Mesangial cell (primary cell): ENCODE measurements around the gene PCDHB10. TPM values are rescaled to one million over a fixed set of nuclear protein-coding genes. Genes with fewer than 3 reads are reported as not detected.

Experiments
- total RNA-seq: library from RNA; depleted of rRNA; stranded (reverse); fragments of >200 nt; gene quantifications from 2 replicates; pipeline ENCODE4 v1.2.3, GENCODE V29; 2015

Gene PCDHB10
- total RNA-seq = 0.16 and 0.89 TPM in 2 replicates

GRCh38 chr5:141192110-141192725 lies at the start of gene PCDHB10:
PCDHB10 (plus strand) TSS chr5:141192353; CDS start chr5:141192553, 200 bp downstream.

GRCh38 chr5:141149812-141150211 lies 42.3 kb upstream of the PCDHB10 start, which contains the start of gene PCDHB6:
PCDHB6 (plus strand) TSS chr5:141150057; CDS start chr5:141150258, 201 bp downstream.

GRCh38 chr5:141172381-141173204 lies 19.6 kb upstream of the PCDHB10 start, which contains the start of gene PCDHB7:
PCDHB7 (plus strand) TSS chr5:141172644; CDS start chr5:141172836, 192 bp downstream.

GRCh38 chr5:141177577-141178191 lies 14.5 kb upstream of the PCDHB10 start, which contains the start of gene PCDHB8:
PCDHB8 (plus strand) TSS chr5:141177790; CDS start chr5:141178035, 245 bp downstream.

GRCh38 chr5:141182248-141182647 lies 9.9 kb upstream of the PCDHB10 start, which contains the start of gene PCDHB16:
PCDHB16 (plus strand) TSS chr5:141182387; CDS start chr5:141182560, 173 bp downstream.

GRCh38 chr5:141186897-141187512 lies 5.1 kb upstream of the PCDHB10 start, which contains the start of gene PCDHB9:
PCDHB9 (plus strand) TSS chr5:141187161; CDS start chr5:141187319, 158 bp downstream.

GRCh38 chr5:141199359-141200235 lies 7.4 kb downstream of the PCDHB10 start, which contains the start of gene PCDHB11:
PCDHB11 (plus strand) TSS chr5:141199627; CDS start chr5:141199775, 148 bp downstream.

GRCh38 chr5:141208478-141208877 lies 16.3 kb downstream of the PCDHB10 start, which contains the start of gene PCDHB12:
PCDHB12 (plus strand) TSS chr5:141208719; CDS start chr5:141208908, 189 bp downstream.

GRCh38 chr5:141213656-141214339 lies 21.6 kb downstream of the PCDHB10 start, which contains the start of gene PCDHB13:
PCDHB13 (plus strand) TSS chr5:141213919; CDS start chr5:141214124, 205 bp downstream.

GRCh38 chr5:141223112-141223783 lies 31.1 kb downstream of the PCDHB10 start, which contains the start of gene PCDHB14:
PCDHB14 (plus strand) TSS chr5:141223343; CDS start chr5:141223506, 163 bp downstream.

Other genes starting within 250 kb of the PCDHB10 start
- gene PCDHAC2, start 225.9 kb upstream of the PCDHB10 start, total RNA-seq = 0.25 and 0.65 TPM in 2 replicates
- not detected in 2 replicates for gene PCDHB1, start 141.0 kb upstream of the PCDHB10 start, total RNA-seq
- 0.49 and 0.76 TPM in 2 replicates for gene PCDHB2, start 97.7 kb upstream of the PCDHB10 start, total RNA-seq
- 0.16 and 0.38 TPM in 2 replicates for gene PCDHB3, start 91.9 kb upstream of the PCDHB10 start, total RNA-seq
- 0.13 and 0.49 TPM in 2 replicates for gene PCDHB4, start 70.5 kb upstream of the PCDHB10 start, total RNA-seq
- gene PCDHB5, start 57.1 kb upstream of the PCDHB10 start, total RNA-seq = 0.33 and 1.5 TPM in 2 replicates
- under 0.01 TPM in 1 of 2 replicates, not detected in the other for gene PCDHB6, start 42.3 kb upstream of the PCDHB10 start, total RNA-seq
- 0.16 and 0.63 TPM in 2 replicates for gene PCDHB7, start 19.7 kb upstream of the PCDHB10 start, total RNA-seq
- gene PCDHB8, start 14.6 kb upstream of the PCDHB10 start, total RNA-seq = 0.25 TPM in 1 of 2 replicates, not detected in the other
- gene PCDHB16, start 10.0 kb upstream of the PCDHB10 start, total RNA-seq = 0.16 and 0.63 TPM in 2 replicates
- 0.25 TPM in 1 of 2 replicates, not detected in the other for gene PCDHB9, start 5.2 kb upstream of the PCDHB10 start, total RNA-seq
- 0.16 and 0.63 TPM in 2 replicates for gene PCDHB11, start 7.3 kb downstream of the PCDHB10 start, total RNA-seq
- gene PCDHB12, start 16.4 kb downstream of the PCDHB10 start, total RNA-seq = under 0.01 and 0.25 TPM in 2 replicates
- 0.16 and 1.1 TPM in 2 replicates for gene PCDHB13, start 21.6 kb downstream of the PCDHB10 start, total RNA-seq
- gene PCDHB14, start 31.0 kb downstream of the PCDHB10 start, total RNA-seq = 0.16 and 0.63 TPM in 2 replicates
- gene PCDHB15, start 53.0 kb downstream of the PCDHB10 start, total RNA-seq = 0.16 and 1.0 TPM in 2 replicates
- 0.63 TPM in 1 of 2 replicates, not detected in the other for gene SLC25A2, start 111.7 kb downstream of the PCDHB10 start, total RNA-seq
- 24.3 and 29.2 TPM in 2 replicates for gene TAF7, start 128.4 kb downstream of the PCDHB10 start, total RNA-seq
- 0.33 and 0.51 TPM in 2 replicates for gene PCDHGA1, start 138.2 kb downstream of the PCDHB10 start, total RNA-seq
- gene PCDHGA2, start 146.4 kb downstream of the PCDHB10 start, total RNA-seq = 1.1 and 4.1 TPM in 2 replicates
- 0.65 and 2.5 TPM in 2 replicates for gene PCDHGA3, start 151.5 kb downstream of the PCDHB10 start, total RNA-seq
- 0.49 and 2.9 TPM in 2 replicates for gene PCDHGB1, start 157.7 kb downstream of the PCDHB10 start, total RNA-seq
- gene PCDHGA4, start 162.7 kb downstream of the PCDHB10 start, total RNA-seq = 0.33 and 2.2 TPM in 2 replicates
- gene PCDHGB2, start 167.6 kb downstream of the PCDHB10 start, total RNA-seq = 0.65 and 2.5 TPM in 2 replicates
- gene PCDHGA5, start 171.8 kb downstream of the PCDHB10 start, total RNA-seq = 0.33 and 1.5 TPM in 2 replicates
- gene PCDHGB3, start 177.9 kb downstream of the PCDHB10 start, total RNA-seq = 0.98 and 3.8 TPM in 2 replicates
- gene PCDHGA6, start 181.5 kb downstream of the PCDHB10 start, total RNA-seq = 1.6 and 5.6 TPM in 2 replicates
- 0.49 and 4.1 TPM in 2 replicates for gene PCDHGA7, start 190.4 kb downstream of the PCDHB10 start, total RNA-seq
- 4.2 and 7.1 TPM in 2 replicates for gene PCDHGB4, start 195.3 kb downstream of the PCDHB10 start, total RNA-seq
- gene PCDHGA8, start 200.3 kb downstream of the PCDHB10 start, total RNA-seq = under 0.01 and 0.89 TPM in 2 replicates
- 10.6 and 15.8 TPM in 2 replicates for gene PCDHGB5, start 205.6 kb downstream of the PCDHB10 start, total RNA-seq
- gene PCDHGA9, start 210.4 kb downstream of the PCDHB10 start, total RNA-seq = 0.98 and 6.1 TPM in 2 replicates
- 2.0 and 6.3 TPM in 2 replicates for gene PCDHGB6, start 215.7 kb downstream of the PCDHB10 start, total RNA-seq
- gene PCDHGA10, start 220.6 kb downstream of the PCDHB10 start, total RNA-seq = 2.8 and 10.5 TPM in 2 replicates
- gene PCDHGB7, start 225.3 kb downstream of the PCDHB10 start, total RNA-seq = 5.1 and 18.1 TPM in 2 replicates
- 5.4 and 10.4 TPM in 2 replicates for gene PCDHGA11, start 228.7 kb downstream of the PCDHB10 start, total RNA-seq
- gene PCDHGA12, start 238.2 kb downstream of the PCDHB10 start, total RNA-seq = 3.4 and 13.8 TPM in 2 replicates